GM12864 (cell line): ENCODE measurements around the gene CRYBG3.

Source experiments
- DNase-seq: peaks from one replicate; pipeline ENCODE4 v3.0.0-alpha.2; 2011; ENCODE audit warnings: low read depth
- H3K4me3 ChIP-seq: 2 replicates; pipeline ENCODE4 v1.5.1; 2011; ENCODE audit warnings: mild to moderate bottlenecking, low read depth, low read length, control low read depth
- TF ChIP-seq, protein P1 (sequence below): IDR thresholded peaks from 2 replicates; pipeline ENCODE4 v1.5.1; 2011; ENCODE audit warnings: low read depth, mild to moderate bottlenecking, moderate library complexity, low read length, control low read depth, inconsistent platforms; ENCODE audit errors: missing control alignments

The CRYBG3 gene

DNA sequence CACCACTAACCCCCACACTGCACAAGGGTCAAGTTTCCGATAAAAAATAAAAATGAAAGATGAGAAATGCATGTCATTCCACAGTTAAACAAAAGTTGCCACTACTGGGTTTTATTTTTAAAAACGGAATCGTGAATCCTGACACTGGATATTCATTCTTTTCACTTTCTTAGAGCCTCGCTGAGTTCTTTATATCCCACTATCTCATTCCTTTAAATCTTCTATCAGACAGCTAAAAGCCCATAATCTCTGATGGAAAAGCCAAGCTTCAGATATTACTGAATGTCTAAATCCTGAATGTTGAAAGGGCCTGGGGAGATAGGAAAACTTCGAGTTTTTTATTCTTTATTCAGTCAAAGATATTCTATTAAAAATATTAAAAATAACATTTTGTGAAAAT is 138.7 kb downstream of the CRYBG3 start:
- DNase-seq, result no peak
- no peak overlapping the region for H3K4me3 ChIP-seq
- TF ChIP-seq, protein P1, sequence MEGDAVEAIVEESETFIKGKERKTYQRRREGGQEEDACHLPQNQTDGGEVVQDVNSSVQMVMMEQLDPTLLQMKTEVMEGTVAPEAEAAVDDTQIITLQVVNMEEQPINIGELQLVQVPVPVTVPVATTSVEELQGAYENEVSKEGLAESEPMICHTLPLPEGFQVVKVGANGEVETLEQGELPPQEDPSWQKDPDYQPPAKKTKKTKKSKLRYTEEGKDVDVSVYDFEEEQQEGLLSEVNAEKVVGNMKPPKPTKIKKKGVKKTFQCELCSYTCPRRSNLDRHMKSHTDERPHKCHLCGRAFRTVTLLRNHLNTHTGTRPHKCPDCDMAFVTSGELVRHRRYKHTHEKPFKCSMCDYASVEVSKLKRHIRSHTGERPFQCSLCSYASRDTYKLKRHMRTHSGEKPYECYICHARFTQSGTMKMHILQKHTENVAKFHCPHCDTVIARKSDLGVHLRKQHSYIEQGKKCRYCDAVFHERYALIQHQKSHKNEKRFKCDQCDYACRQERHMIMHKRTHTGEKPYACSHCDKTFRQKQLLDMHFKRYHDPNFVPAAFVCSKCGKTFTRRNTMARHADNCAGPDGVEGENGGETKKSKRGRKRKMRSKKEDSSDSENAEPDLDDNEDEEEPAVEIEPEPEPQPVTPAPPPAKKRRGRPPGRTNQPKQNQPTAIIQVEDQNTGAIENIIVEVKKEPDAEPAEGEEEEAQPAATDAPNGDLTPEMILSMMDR, result no peak

DNA sequence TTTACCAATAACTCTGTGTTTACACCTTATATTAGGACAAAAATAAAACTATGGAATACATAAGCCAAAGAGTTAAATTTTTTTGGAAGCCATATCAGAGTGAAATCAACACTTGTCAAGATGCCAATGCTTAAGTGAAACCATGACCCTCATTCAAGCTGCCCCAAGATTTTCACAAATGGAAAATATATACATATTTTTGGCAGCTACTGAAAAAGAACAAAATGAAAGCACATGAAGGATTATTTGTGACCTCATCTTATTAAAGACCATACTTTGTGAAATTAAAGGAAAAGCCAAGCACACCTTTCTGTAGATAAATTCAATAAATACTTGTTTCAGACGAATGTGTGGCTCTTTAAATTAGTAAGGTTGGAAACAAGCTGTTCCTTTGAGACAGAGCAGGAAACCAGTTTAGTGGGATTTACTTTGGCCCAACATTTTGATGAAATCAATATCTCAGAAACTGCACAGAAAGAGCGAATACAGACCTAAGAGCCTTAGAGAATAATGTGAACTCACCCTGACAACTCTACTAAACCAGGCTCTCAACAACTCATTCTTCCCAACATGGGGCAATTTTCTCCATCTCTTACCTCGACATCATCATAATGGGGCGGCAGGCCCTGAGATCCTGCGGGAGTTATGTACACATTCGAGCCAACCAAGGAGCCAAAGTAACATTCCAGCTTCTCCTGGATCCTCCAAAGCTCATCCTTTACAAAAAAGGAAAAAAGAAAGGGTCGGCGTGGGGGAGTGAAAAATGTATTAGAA is 139.4 kb downstream of the CRYBG3 start:
- TF ChIP-seq, protein P1, result no peak
- no peak overlapping the region for H3K4me3 ChIP-seq
- no peak for DNase-seq

DNA sequence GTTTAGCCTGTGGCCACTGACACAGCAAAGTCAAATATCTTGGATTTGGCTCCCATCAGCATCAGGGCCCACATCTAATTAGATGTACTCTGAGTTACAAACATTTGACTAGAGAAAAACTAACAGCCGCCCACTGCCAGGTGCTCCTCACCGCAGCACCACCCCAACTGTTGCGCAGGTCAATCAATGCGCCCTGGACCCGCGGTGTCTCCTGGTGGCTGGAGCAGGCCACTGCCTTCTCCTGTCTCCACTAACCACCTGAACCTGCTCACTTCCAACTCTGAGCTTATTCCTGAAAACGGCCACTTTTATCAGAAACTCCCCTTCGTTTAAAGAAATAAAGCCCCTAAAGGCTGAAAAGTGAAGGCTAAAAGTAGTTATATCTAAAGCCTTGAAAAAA is 146.2 kb downstream of the CRYBG3 start:
- TF ChIP-seq, protein P1, result peak; percentile 22
- H3K4me3 ChIP-seq, result no peak overlapping the region
- DNase-seq, result no peak

DNA sequence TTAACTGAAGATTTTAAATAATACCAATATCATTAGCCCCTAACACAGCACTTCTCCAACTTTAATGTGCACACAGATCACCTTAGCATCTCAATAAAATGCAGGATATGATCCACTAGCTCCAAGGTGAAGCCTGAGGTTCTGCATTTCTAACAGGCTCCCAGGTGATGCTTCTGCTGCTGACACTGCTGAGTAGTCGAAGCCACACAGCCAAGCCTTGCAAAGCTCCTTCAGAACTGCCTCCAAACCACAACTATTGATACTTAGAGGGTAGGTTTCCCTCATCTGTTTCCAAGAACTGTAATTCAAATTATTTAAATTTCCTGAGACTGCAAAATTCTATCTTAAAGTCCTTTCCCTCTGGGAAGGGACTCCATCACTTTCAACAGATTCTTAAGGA is 146.6 kb downstream of the CRYBG3 start:
- no peak for DNase-seq
- TF ChIP-seq, protein P1, result no peak
- H3K4me3 ChIP-seq, result no peak overlapping the region

DNA sequence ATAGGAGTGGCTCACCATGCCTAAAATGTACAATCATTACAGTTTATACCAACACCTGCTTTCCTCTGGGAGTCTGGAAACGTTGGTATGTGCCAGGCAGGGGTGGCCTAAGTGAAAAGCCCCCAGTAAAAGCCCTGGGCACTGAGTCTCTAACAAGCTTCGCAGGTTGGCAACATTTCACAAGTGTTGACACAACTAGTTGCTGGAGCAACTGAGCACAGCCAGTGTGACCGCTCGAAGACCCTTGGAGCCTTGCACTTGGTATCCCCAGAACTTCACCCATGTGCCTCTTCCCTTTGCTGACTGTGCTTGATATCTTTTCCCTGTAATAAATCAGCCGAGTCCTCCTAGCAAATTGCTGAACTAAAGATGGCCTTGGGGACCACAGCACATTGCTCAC is 147.7 kb downstream of the CRYBG3 start:
- no peak overlapping the region for H3K4me3 ChIP-seq
- DNase-seq, result no peak
- TF ChIP-seq, protein P1, result no peak

DNA sequence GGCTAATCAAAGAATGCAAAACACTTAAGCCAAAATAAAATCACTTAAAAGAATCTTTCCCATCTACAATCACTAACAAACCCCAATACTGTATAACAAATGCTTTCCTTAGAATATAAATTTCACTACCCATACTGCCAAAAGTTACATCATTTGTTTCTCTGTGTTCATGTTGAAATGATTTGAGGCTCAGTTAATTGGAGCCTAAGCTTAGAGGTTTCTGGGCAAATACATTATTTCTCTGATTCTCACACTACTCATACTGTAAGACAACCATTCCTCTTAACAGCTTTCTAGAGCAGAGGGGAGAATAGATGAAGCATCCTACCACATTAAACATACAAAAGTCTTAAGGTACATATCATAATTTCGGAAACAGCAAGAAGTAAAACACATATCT is 148.3 kb downstream of the CRYBG3 start:
- TF ChIP-seq, protein P1, result no peak

DNA sequence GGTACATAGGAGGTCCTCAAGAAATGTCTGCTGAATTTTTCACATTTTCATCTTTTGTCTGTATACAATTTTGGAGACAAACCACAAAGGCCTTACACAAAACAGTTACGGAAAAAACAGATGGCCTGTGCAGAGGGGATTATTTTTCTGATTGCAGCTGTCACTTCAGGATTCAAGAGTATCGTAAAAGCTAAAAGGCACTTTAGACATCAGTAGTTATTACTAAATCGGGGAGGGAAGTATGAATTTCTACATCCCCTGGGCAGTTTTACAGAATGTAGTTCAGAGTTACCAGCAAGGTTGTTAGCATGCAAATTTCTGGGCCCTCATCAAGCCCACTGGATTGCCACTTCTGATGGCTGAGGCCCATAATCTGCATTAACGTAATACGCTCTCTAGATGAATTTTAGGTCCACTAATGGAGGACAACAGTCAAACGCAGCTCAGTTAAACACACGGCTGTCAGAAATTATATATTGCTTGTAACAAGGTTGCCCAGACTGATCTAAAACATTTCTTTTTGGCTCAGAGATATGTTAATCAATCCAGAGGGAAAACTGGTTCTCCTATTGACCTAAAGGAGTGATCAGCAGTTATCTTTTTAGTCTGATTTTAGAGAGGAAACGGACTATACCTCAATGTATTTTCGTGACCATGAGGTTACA is 149.3 kb downstream of the CRYBG3 start:
- DNase-seq, result no peak
- peak overlapping the region; percentile 89 for H3K4me3 ChIP-seq
- TF ChIP-seq, protein P1, result no peak

More for the DNA sequence above, 148.3 kb downstream of the CRYBG3 start:
- peak overlapping the region; percentile 89; the same call in 1 of the 2 replicates for H3K4me3 ChIP-seq
- DNase-seq, result no peak
